Skeletal muscle cell (primary cell): ENCODE measurements around the gene HS3ST2.
"Not testable (repeated sequence)": the region's sequence is repeated elsewhere in the genome, so short reads cannot be mapped to it uniquely, and the experiment has no call there.

ENCODE experiments used
- DNase-seq: peaks from one replicate; pipeline ENCODE4 v3.0.0-alpha.2; 2010; ENCODE audit warnings: low read depth
- H3K4me3 ChIP-seq: 2 replicates; pipeline ENCODE4 v1.5.1; 2011; ENCODE audit warnings: low read depth, mild to moderate bottlenecking, control low read depth, low read length, moderate library complexity

HS3ST2 gene

GRCh38 chr16:22806811-22807210 is 7.2 kb upstream of the HS3ST2 start:
- no peak for DNase-seq
- no peak overlapping the region for H3K4me3 ChIP-seq

GRCh38 chr16:22810226-22810625 is 3.7 kb upstream of the HS3ST2 start:
- DNase-seq = no peak
- no peak overlapping the region for H3K4me3 ChIP-seq

- no peak for DNase-seq
- peak overlapping the region; percentile 34 for H3K4me3 ChIP-seq
Measured at GRCh38 chr16:22813223-22813947, 577 bp upstream of the HS3ST2 start.

GRCh38 chr16:22814711-22815105 is 746 bp downstream of the HS3ST2 start:
- DNase-seq = no peak
- no peak overlapping the region for H3K4me3 ChIP-seq

GRCh38 chr16:22815863-22816262 is 1.9 kb downstream of the HS3ST2 start:
- H3K4me3 ChIP-seq = no peak overlapping the region
- no peak for DNase-seq

- no peak overlapping the region for H3K4me3 ChIP-seq
- DNase-seq = no peak
Measured at GRCh38 chr16:22816475-22816874, 2.5 kb downstream of the HS3ST2 start.

GRCh38 chr16:22818736-22819135 is 4.8 kb downstream of the HS3ST2 start:
- not testable (repeated sequence) for DNase-seq, H3K4me3 ChIP-seq

GRCh38 chr16:22838681-22839080 is 24.7 kb downstream of the HS3ST2 start:
- no peak for DNase-seq
- H3K4me3 ChIP-seq = no peak overlapping the region

GRCh38 chr16:22842031-22842430 is 28.1 kb downstream of the HS3ST2 start:
- not testable (repeated sequence) for H3K4me3 ChIP-seq, DNase-seq

GRCh38 chr16:22843122-22843521 is 29.2 kb downstream of the HS3ST2 start:
- DNase-seq = no peak
- no peak overlapping the region for H3K4me3 ChIP-seq

GRCh38 chr16:22843856-22844255 is 29.9 kb downstream of the HS3ST2 start:
- no peak overlapping the region for H3K4me3 ChIP-seq
- DNase-seq = no peak

- no peak overlapping the region for H3K4me3 ChIP-seq
- no peak for DNase-seq
Measured at GRCh38 chr16:22844416-22844815, 30.5 kb downstream of the HS3ST2 start.

- H3K4me3 ChIP-seq = no peak overlapping the region
- no peak for DNase-seq
Measured at GRCh38 chr16:22847100-22847499, 33.1 kb downstream of the HS3ST2 start.

GRCh38 chr16:22847690-22848089 is 33.7 kb downstream of the HS3ST2 start:
- no peak for DNase-seq
- no peak overlapping the region for H3K4me3 ChIP-seq

GRCh38 chr16:22848451-22848850 is 34.5 kb downstream of the HS3ST2 start:
- H3K4me3 ChIP-seq = no peak overlapping the region
- no peak for DNase-seq

GRCh38 chr16:22849517-22849916 is 35.6 kb downstream of the HS3ST2 start:
- DNase-seq = no peak
- no peak overlapping the region for H3K4me3 ChIP-seq

- no peak for DNase-seq
- H3K4me3 ChIP-seq = no peak overlapping the region
Measured at GRCh38 chr16:22855231-22855630, 41.3 kb downstream of the HS3ST2 start.

- DNase-seq = no peak
- no peak overlapping the region for H3K4me3 ChIP-seq
Measured at GRCh38 chr16:22857296-22858025, 43.5 kb downstream of the HS3ST2 start.

GRCh38 chr16:22859925-22860324 is 46.0 kb downstream of the HS3ST2 start:
- H3K4me3 ChIP-seq = no peak overlapping the region
- no peak for DNase-seq

GRCh38 chr16:22861580-22861979 is 47.6 kb downstream of the HS3ST2 start:
- no peak overlapping the region for H3K4me3 ChIP-seq
- DNase-seq = no peak

GRCh38 chr16:22862046-22862445 is 48.1 kb downstream of the HS3ST2 start:
- no peak overlapping the region for H3K4me3 ChIP-seq
- no peak for DNase-seq
